K562 (cell line): ENCODE results near the gene LRP1B. TPM values are rescaled to one million over a fixed set of nuclear protein-coding genes. Genes with fewer than 3 reads are reported as not detected.

Experiments used
- ATAC-seq: fragments of 200-7000 bp; cut with Tn5 transposase; 3 replicates; pipeline ENCODE4 v1.9.1; 2020; ENCODE audit warnings: moderate library complexity
- BruUV-seq: library from RNA; stranded (reverse); fragments of 400-500 nt; replicated peaks from 2 replicates; lab custom pipeline; 2021; lab: Mats Ljungman, UMichigan
- CTCF ChIA-PET: fragments of 300-600 bp; formaldehyde crosslinking; extraction: SDS; loops from one replicate; lab custom pipeline; 2021; ENCODE audit warnings: low intra/inter-chr PET ratio; lab: Yijun Ruan, JAX
- POLR2A ChIA-PET: fragments of 300-600, 350-650 bp; sonication (Branson Sonifier 250); formaldehyde crosslinking; extraction: SDS; loops from one replicate; lab custom pipeline; 2021; ENCODE audit warnings: antibody characterized with exemption, inconsistent platforms; lab: Yijun Ruan, JAX
- DNase-seq, 4 experiments: peaks; one replicate each; pipeline versions ENCODE4 v3.0.0 to v3.0.0-alpha.2; 2011 to 2018; ENCODE audit warnings: low spot score in 3 of 4, mixed read lengths in 3 of 4; ENCODE audit errors: extremely low read depth in 1 of 4
- FAIRE-seq: peaks from 2 replicates; lab custom pipeline; 2011; peaks lifted over from hg19 to GRCh38; lab: Jason Lieb, UNC
- H2AFZ ChIP-seq: 2 replicates; pipeline ENCODE4 v1.6.0; 2011; ENCODE audit warnings: low read depth, low read length, control low read depth, inconsistent platforms
- H3K27ac ChIP-seq: fragments of 200-600 bp; 3 replicates; pipeline ENCODE4 v1.8.0; 2011; ENCODE audit warnings: low read depth, mild to moderate bottlenecking, control low read depth, inconsistent platforms, low read length, moderate library complexity, mixed read lengths; ENCODE audit errors: extremely low read depth
- H3K27me3 ChIP-seq, 2 experiments: fragments of 300-600 bp in 1 of 2; 2 replicates in 1 of 2; 3 replicates in 1 of 2; pipeline versions ENCODE4 v1.6.0 to v1.8.0; 2011; ENCODE audit warnings: inconsistent platforms in 2 of 2, low read length in 2 of 2, mild to moderate bottlenecking in 1 of 2, mixed read lengths in 1 of 2, moderate library complexity in 1 of 2; ENCODE audit not compliant: control insufficient read depth in 2 of 2, insufficient read depth in 2 of 2
- H3K36me3 ChIP-seq: fragments of 300-600 bp; 3 replicates; pipeline ENCODE4 v1.8.0; 2011; ENCODE audit warnings: mild to moderate bottlenecking, low read length, inconsistent platforms; ENCODE audit not compliant: control insufficient read depth, insufficient read depth
- H3K4me1 ChIP-seq, 2 experiments: fragments of 200-600 bp in 1 of 2; replicated peaks in 1 of 2; 2 replicates in 1 of 2; 3 replicates in 1 of 2; pipeline versions ENCODE4 v1.5.1 to v1.8.0; 2011; ENCODE audit warnings: inconsistent platforms in 2 of 2, low read length in 2 of 2, mild to moderate bottlenecking in 1 of 2, mixed read lengths in 1 of 2, moderate library complexity in 1 of 2; ENCODE audit not compliant: control insufficient read depth in 2 of 2, insufficient read depth in 2 of 2
- H3K4me2 ChIP-seq: 2 replicates; pipeline ENCODE4 v1.6.1; 2011; ENCODE audit warnings: low read length, control low read depth, inconsistent platforms, mixed read lengths; ENCODE audit not compliant: insufficient read depth
- H3K4me3 ChIP-seq: fragments of 200-600 bp; sonication (generic), shearing (Covaris generic); 2 replicates; pipeline ENCODE4 v1.5.1; 2016; ENCODE audit warnings: control low read depth, inconsistent platforms
- H3K79me2 ChIP-seq: fragments of 200-600 bp; 3 replicates; pipeline ENCODE4 v1.8.0; 2011; ENCODE audit warnings: low read length, inconsistent platforms; ENCODE audit not compliant: control insufficient read depth, insufficient read depth
- H3K9ac ChIP-seq, 2 experiments: 2 replicates each; pipeline versions ENCODE4 v1.6.0 to v1.6.1; 2011; ENCODE audit warnings: low read depth in 2 of 2, low read length in 2 of 2, control low read depth in 1 of 2, inconsistent platforms in 1 of 2, mild to moderate bottlenecking in 1 of 2, mixed read lengths in 1 of 2; ENCODE audit not compliant: insufficient read depth in 1 of 2
- H3K9me1 ChIP-seq: one replicate; pipeline ENCODE4 v1.6.0; 2011; ENCODE audit warnings: inconsistent platforms, mild to moderate bottlenecking, low read length, moderate library complexity; ENCODE audit not compliant: control insufficient read depth, insufficient read depth
- H3K9me3 ChIP-seq: replicated peaks from 2 replicates; pipeline ENCODE4 v1.5.1; 2011; ENCODE audit warnings: low read depth, low read length, inconsistent platforms; ENCODE audit not compliant: control insufficient read depth, insufficient read depth
- H4K20me1 ChIP-seq: replicated peaks from 2 replicates; pipeline ENCODE4 v1.6.1; 2011; ENCODE audit warnings: low read length, inconsistent platforms, mixed read lengths; ENCODE audit not compliant: control insufficient read depth, insufficient read depth
- ARID1B ChIP-seq: fragments of 450-650 bp; IDR thresholded peaks from 2 replicates; pipeline ENCODE4 v1.6.1; 2016; ENCODE audit warnings: antibody characterized with exemption, mild to moderate bottlenecking, inconsistent platforms
- ATF7 ChIP-seq: fragments of 450-650 bp; IDR thresholded peaks from 2 replicates; pipeline ENCODE4 v1.7.1; 2014; ENCODE audit warnings: mild to moderate bottlenecking, moderate library complexity
- E2F5 ChIP-seq: sonication (generic); formaldehyde crosslinking; IDR thresholded peaks from 2 replicates; pipeline ENCODE4 v1.8.0; 2022; ENCODE audit warnings: mild to moderate bottlenecking, missing genetic modification reagents
- HDAC1 ChIP-seq, 2 experiments: fragments of 450-650 bp; IDR thresholded peaks; 2 replicates each; pipeline ENCODE4 v1.6.1; 2016 to 2017; ENCODE audit warnings: inconsistent platforms in 1 of 2, mild to moderate bottlenecking in 1 of 2, moderate library complexity in 1 of 2
- JUNB ChIP-seq: fragments of 450-650 bp; formaldehyde crosslinking; conservative IDR thresholded peaks from 2 replicates; pipeline ENCODE4 v1.4.0; 2020; ENCODE audit warnings: mild to moderate bottlenecking
- MIER1 ChIP-seq: fragments of 450-650 bp; IDR thresholded peaks from 2 replicates; pipeline ENCODE4 v1.6.1; 2016; ENCODE audit warnings: antibody characterized with exemption, mild to moderate bottlenecking, low read depth
- NCOA2 ChIP-seq, 2 experiments: fragments of 450-650 bp; IDR thresholded peaks; 2 replicates each; pipeline ENCODE4 v1.6.1; 2018; ENCODE audit warnings: mild to moderate bottlenecking in 2 of 2, moderate library complexity in 1 of 2; ENCODE audit not compliant: partially characterized antibody in 2 of 2
- NEUROD1 ChIP-seq: fragments of 150-350 bp; IDR thresholded peaks from 2 replicates; pipeline ENCODE4 v1.6.1; 2014; ENCODE audit warnings: borderline replicate concordance, low read length, low read depth; ENCODE audit not compliant: partially characterized antibody
- POLR2AphosphoS5 ChIP-seq: IDR thresholded peaks from 2 replicates; pipeline ENCODE4 v1.6.1; 2011; ENCODE audit warnings: mild to moderate bottlenecking, low read depth, low read length, moderate library complexity; ENCODE audit not compliant: control insufficient read depth, insufficient read depth
- ZMIZ1 ChIP-seq, 2 experiments: fragments of 150-350 bp in 1 of 2; IDR thresholded peaks; 2 replicates each; pipeline ENCODE4 v1.6.1; 2012 to 2016; ENCODE audit warnings: low read depth in 2 of 2, low read length in 2 of 2, mild to moderate bottlenecking in 1 of 2, moderate library complexity in 1 of 2
- ZNF146 ChIP-seq: IDR thresholded peaks from one replicate; pipeline ENCODE4 v1.6.1; 2018; ENCODE audit warnings: missing compliant biosample characterization; ENCODE audit not compliant: unreplicated experiment
- ZNF165 ChIP-seq: fragments of 250-450 bp; sonication (Bioruptor Pico); IDR thresholded peaks from 2 replicates; pipeline ENCODE4 v1.4.0; 2020; ENCODE audit warnings: borderline replicate concordance
- ZNF311 ChIP-seq: fragments of 250-450 bp; sonication (Bioruptor Pico); IDR thresholded peaks from 2 replicates; pipeline ENCODE4 v1.4.0; 2020; ENCODE audit warnings: mild to moderate bottlenecking, moderate library complexity
- WGBS: fragments of 100-300 bp; shearing (Covaris generic); methylation state at CpG from one replicate; pipeline ENCODE4 v1.1.6; 2016; ENCODE audit warnings: low coverage, mixed read lengths; ENCODE audit not compliant: insufficient coverage; ENCODE audit errors: missing lambda C conversion rate; 5-methylcytosine and 5-hydroxymethylcytosine counted together
- in situ Hi-C: fragments of 300-500 bp; cut with MboI; formaldehyde crosslinking; loops from 4 replicates; pipeline ENCODE4 v1.15.0; 2018; ENCODE audit warnings: inconsistent platforms, mixed read lengths
- intact Hi-C: fragments of 100-400 bp; cut with micrococcal nuclease; formaldehyde crosslinking; loops from 2 replicates; pipeline ENCODE4 v1.14.2; 2022
- polyA plus RNA-seq, 8 experiments: library from polyadenylated mRNA; depleted of rRNA in 4 of 8; stranded (reverse) in 5 of 8; unstranded in 3 of 8; fragments of >200 nt; fragmentation: Nextera tagmentation in 2 of 8; fragmentation: Illumina TruSeq in 1 of 8; extraction: Ambion mirVana in 2 of 8; extraction: Trizol in 1 of 8; gene quantifications; 2 replicates each; pipeline versions ENCODE4 v1.2.1 to v1.2.3, GENCODE V29; 2011 to 2014; ENCODE audit warnings: inconsistent platforms in 1 of 8, missing spikeins in 1 of 8
- total RNA-seq, 7 experiments: library from RNA; depleted of rRNA in 6 of 7; stranded (reverse); fragments of >200 nt in 6 of 7; fragmentation: Illumina TruSeq in 2 of 7; extraction: Trizol in 2 of 7; gene quantifications; 2 replicates each; pipeline versions ENCODE4 v1.2.1 to v1.2.3, GENCODE V29; 2011 to 2021; ENCODE audit warnings: low replicate concordance in 1 of 7
- TF ChIP-seq, protein P1 (sequence below): fragments of 450-650 bp; conservative IDR thresholded peaks from 2 replicates; pipeline ENCODE4 v1.6.1; 2016; ENCODE audit warnings: missing genetic modification characterization, low read depth, mild to moderate bottlenecking, control low read depth, missing compliant biosample characterization

Gene LRP1B
- total and polyA plus RNA-seq, 9 of the 15 experiments (the other 6 are each of a cell fraction or from before 2014, with no cell fraction given): not detected

- TF ChIP-seq NCOA2 (IDR thresholded peaks at IDR 0.05; ENCODE audit: partially characterized antibody in 2 of 2) (no peak), ZNF165 (CRISPR knock-in tag) (no peak), MIER1 (no peak), POLR2AphosphoS5 (no peak)
These were observed 22.8 kb upstream of the LRP1B start (continued) for GRCh38 chr2:142153601-142154000.

DNA sequence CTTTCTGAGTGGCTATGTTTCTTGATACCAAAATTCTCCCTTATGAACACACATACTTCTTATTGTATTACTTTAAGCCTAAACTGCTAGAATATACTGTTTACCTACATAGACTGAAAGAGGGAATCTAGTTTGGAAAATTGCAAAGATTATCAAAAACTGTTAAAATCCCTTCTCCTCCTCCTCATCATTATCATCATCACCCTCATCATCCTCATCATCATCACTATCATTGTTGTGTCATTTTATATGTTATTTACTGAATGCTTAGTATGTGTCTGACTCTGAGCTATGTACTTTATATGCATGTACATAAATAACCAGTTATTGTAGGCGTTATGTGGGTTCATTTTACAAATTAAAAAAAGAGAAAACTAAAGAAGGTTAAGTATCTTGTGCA lies 19.6 kb upstream of the LRP1B start:
- no peak overlapping the region for H3K9ac ChIP-seq
- no peaks in the 10 kb centered on the region for H3K27me3 ChIP-seq
- no peak overlapping the region for H3K4me2 ChIP-seq
- H4K20me1 ChIP-seq: no peaks in the 10 kb centered on the region
- no peaks in the 10 kb centered on the region for H3K36me3 ChIP-seq
- DNase-seq (no peak), ATAC-seq (no peak), FAIRE-seq (no peak)
- no peak overlapping the region for H3K27ac ChIP-seq
- POLR2A ChIA-PET: no interaction called here
- H3K9me3 ChIP-seq: no peaks in the 10 kb centered on the region
- intact Hi-C loops (no loop called here), in situ Hi-C loops (no loop called here)
- no peaks in the 10 kb centered on the region for H3K79me2 ChIP-seq
- BruUV-seq: no TSS peak
- CTCF ChIA-PET: no interaction called here
- H2AFZ ChIP-seq: no peak overlapping the region
- no peaks in the 10 kb centered on the region for H3K4me1 ChIP-seq
- H3K4me3 ChIP-seq: no peak overlapping the region
- WGBS: 0% methylated on average over 1 of the region's 1 CpG
- no peaks in the 10 kb centered on the region for H3K9me1 ChIP-seq
- TF ChIP-seq ZNF311 (CRISPR knock-in tag) (no peak), JUNB (CRISPR knock-in tag) (no peak), ATF7 (no peak), ZMIZ1 (IDR thresholded peaks at IDR 0.05; ENCODE audit: low read depth in 2 of 2, low read length in 2 of 2) (no peak), E2F5 (no peak), HDAC1 (IDR thresholded peaks at IDR 0.05) (no peak), ZNF146 (CRISPR knock-in tag) (no peak), ARID1B (no peak), NEUROD1 (no peak)
- TF ChIP-seq, protein P1, sequence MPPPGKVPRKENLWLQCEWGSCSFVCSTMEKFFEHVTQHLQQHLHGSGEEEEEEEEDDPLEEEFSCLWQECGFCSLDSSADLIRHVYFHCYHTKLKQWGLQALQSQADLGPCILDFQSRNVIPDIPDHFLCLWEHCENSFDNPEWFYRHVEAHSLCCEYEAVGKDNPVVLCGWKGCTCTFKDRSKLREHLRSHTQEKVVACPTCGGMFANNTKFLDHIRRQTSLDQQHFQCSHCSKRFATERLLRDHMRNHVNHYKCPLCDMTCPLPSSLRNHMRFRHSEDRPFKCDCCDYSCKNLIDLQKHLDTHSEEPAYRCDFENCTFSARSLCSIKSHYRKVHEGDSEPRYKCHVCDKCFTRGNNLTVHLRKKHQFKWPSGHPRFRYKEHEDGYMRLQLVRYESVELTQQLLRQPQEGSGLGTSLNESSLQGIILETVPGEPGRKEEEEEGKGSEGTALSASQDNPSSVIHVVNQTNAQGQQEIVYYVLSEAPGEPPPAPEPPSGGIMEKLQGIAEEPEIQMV (tag): no peak
